ENCODE results near the gene ZNF778.
"Not testable (repeated sequence)": the region's sequence is repeated elsewhere in the genome, so short reads cannot be mapped to it uniquely, and the experiment has no call there.

ZNF778 gene

GRCh38 chr16:89257757-89258465 is 40.4 kb downstream of the ZNF778 start:
- no peaks in the 10 kb centered on the region; the same call in 1 of the 2 replicates for H3K9me3 ChIP-seq (ENCODE audit: insufficient read depth, low read depth, low read length)
- no peaks in the 10 kb centered on the region for H3K4me1 ChIP-seq (ENCODE audit: insufficient read depth, low read length)
- H3K4me3 ChIP-seq (ENCODE audit: low read length), result no peak overlapping the region
- no peaks in the 10 kb centered on the region for H3K36me3 ChIP-seq (ENCODE audit: insufficient read depth, low read depth, low read length)
- no peak overlapping the region for H3K9ac ChIP-seq (ENCODE audit: low read depth, low read length)
- H3K27me3 ChIP-seq (ENCODE audit: insufficient read depth, low read length), result peaks cover 20% of the 10 kb centered on the region; the same call in 1 of the 2 replicates
- no peak overlapping the region for H3K27ac ChIP-seq (ENCODE audit: low read length)

GRCh38 chr16:89259901-89260300 is 42.4 kb downstream of the ZNF778 start:
- H3K4me1 ChIP-seq (ENCODE audit: insufficient read depth, low read length); H3K9ac ChIP-seq (ENCODE audit: low read depth, low read length): not testable (repeated sequence)

GRCh38 chr16:89261691-89262563 is 44.4 kb downstream of the ZNF778 start:
- H3K4me1 ChIP-seq (ENCODE audit: insufficient read depth, low read length), result no peaks in the 10 kb centered on the region
- H3K4me3 ChIP-seq (ENCODE audit: low read length), result no peak overlapping the region
- H3K27ac ChIP-seq (ENCODE audit: low read length), result no peak overlapping the region
- H3K36me3 ChIP-seq (ENCODE audit: insufficient read depth, low read depth, low read length), result peaks cover 6% of the 10 kb centered on the region; the same call in 1 of the 2 replicates
- no peak overlapping the region for H3K9ac ChIP-seq (ENCODE audit: low read depth, low read length)
- H3K27me3 ChIP-seq (ENCODE audit: insufficient read depth, low read length), result peaks cover 14% of the 10 kb centered on the region; the same call in 1 of the 2 replicates
- no peaks in the 10 kb centered on the region; the same call in 1 of the 2 replicates for H3K9me3 ChIP-seq (ENCODE audit: insufficient read depth, low read depth, low read length)

More at GRCh38 chr16:89259901-89260300, 42.4 kb downstream of the ZNF778 start:
- H3K27me3 ChIP-seq (ENCODE audit: insufficient read depth, low read length), result peaks cover 20% of the 10 kb centered on the region; the same call in 1 of the 2 replicates
- H3K4me3 ChIP-seq (ENCODE audit: low read length); H3K36me3 ChIP-seq (ENCODE audit: insufficient read depth, low read depth, low read length); H3K9me3 ChIP-seq (ENCODE audit: insufficient read depth, low read depth, low read length); H3K27ac ChIP-seq (ENCODE audit: low read length): not testable (repeated sequence)

GRCh38 chr16:89264800-89265550 is 47.5 kb downstream of the ZNF778 start:
- Histone ChIP-seq H3K4me3 (ENCODE audit: low read length) (no peak overlapping the region), H3K9me3 (ENCODE audit: insufficient read depth, low read depth, low read length) (no peaks in the 10 kb centered on the region; the same call in 1 of the 2 replicates), H3K27me3 (ENCODE audit: insufficient read depth, low read length) (no peaks in the 10 kb centered on the region), H3K27ac (ENCODE audit: low read length) (no peak overlapping the region), H3K4me1 (ENCODE audit: insufficient read depth, low read length) (no peaks in the 10 kb centered on the region), H3K36me3 (ENCODE audit: insufficient read depth, low read depth, low read length) (peaks cover 25% of the 10 kb centered on the region), H3K9ac (ENCODE audit: low read depth, low read length) (no peak overlapping the region)

- H3K27ac ChIP-seq (ENCODE audit: low read length), result no peak overlapping the region
- H3K9me3 ChIP-seq (ENCODE audit: insufficient read depth, low read depth, low read length), result no peaks in the 10 kb centered on the region; the same call in 1 of the 2 replicates
- no peak overlapping the region for H3K9ac ChIP-seq (ENCODE audit: low read depth, low read length)
- peaks cover 32% of the 10 kb centered on the region for H3K36me3 ChIP-seq (ENCODE audit: insufficient read depth, low read depth, low read length)
- no peaks in the 10 kb centered on the region for H3K27me3 ChIP-seq (ENCODE audit: insufficient read depth, low read length)
- H3K4me1 ChIP-seq (ENCODE audit: insufficient read depth, low read length), result no peaks in the 10 kb centered on the region
- no peak overlapping the region for H3K4me3 ChIP-seq (ENCODE audit: low read length)
These were observed 48.1 kb downstream of the ZNF778 start for GRCh38 chr16:89265647-89266046.

DNA sequence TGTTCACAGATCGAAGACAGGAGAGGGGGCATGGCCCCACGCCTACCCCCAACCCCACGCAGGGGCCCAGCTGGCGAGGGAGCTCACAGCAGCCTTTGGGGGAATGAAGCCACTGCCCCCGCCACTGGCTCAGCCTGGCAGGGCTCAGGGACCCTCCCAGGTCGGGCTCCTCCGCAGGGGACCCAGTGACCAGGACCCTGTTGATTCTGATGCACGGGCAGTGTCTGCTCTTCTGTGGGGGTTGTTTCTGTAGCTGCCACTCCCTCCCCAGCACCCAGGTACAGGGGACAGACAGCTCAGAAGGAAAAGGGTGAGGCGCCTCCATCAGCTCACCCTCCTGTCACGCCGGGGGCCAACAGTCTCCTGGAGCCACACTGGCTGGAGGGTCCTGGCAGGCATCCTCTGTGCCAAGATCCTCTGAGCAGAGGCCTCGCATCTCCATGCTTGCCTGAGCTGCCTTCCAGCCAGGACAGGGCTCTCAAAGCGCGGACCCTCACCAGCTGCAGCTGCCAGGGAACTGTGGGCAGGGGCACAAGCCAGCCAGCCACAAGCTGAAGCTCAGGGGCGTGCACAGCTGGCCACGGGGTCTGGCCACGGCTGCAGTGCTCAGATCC is 49.1 kb downstream of the ZNF778 start:
- peaks cover 42% of the 10 kb centered on the region for H3K36me3 ChIP-seq (ENCODE audit: insufficient read depth, low read depth, low read length)
- H3K9ac ChIP-seq (ENCODE audit: low read depth, low read length), result no peak overlapping the region
- no peaks in the 10 kb centered on the region for H3K4me1 ChIP-seq (ENCODE audit: insufficient read depth, low read length)
- no peak overlapping the region for H3K4me3 ChIP-seq (ENCODE audit: low read length)
- no peaks in the 10 kb centered on the region for H3K27me3 ChIP-seq (ENCODE audit: insufficient read depth, low read length)
- no peaks in the 10 kb centered on the region; the same call in 1 of the 2 replicates for H3K9me3 ChIP-seq (ENCODE audit: insufficient read depth, low read depth, low read length)
- H3K27ac ChIP-seq (ENCODE audit: low read length), result no peak overlapping the region

GRCh38 chr16:89267746-89268145 is 50.2 kb downstream of the ZNF778 start:
- peaks cover 52% of the 10 kb centered on the region for H3K36me3 ChIP-seq (ENCODE audit: insufficient read depth, low read depth, low read length)
- not testable (repeated sequence) for H3K9ac ChIP-seq (ENCODE audit: low read depth, low read length); H3K4me1 ChIP-seq (ENCODE audit: insufficient read depth, low read length); H3K9me3 ChIP-seq (ENCODE audit: insufficient read depth, low read depth, low read length); H3K4me3 ChIP-seq (ENCODE audit: low read length); H3K27me3 ChIP-seq (ENCODE audit: insufficient read depth, low read length); H3K27ac ChIP-seq (ENCODE audit: low read length)

DNA sequence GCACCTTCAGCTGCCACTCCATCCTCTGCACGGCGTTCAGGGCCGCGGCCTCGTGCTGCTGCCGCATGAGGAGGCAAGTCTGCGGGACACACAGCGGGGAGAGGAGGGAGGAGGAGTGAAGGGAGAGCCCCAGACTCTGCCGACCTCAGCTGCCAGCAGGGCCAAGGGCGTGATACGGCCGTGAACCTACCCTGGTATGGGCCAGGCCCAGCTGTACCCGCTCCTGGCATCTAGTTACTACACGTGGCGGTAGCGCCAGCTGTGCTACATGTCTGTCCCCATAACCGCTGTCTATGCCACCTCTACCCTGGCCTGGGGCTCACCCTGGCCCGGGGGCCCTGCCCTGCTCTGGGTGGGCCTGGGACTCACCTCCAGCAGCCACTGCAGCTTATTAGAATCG is 51.1 kb downstream of the ZNF778 start:
- no peaks in the 10 kb centered on the region for H3K27me3 ChIP-seq (ENCODE audit: insufficient read depth, low read length)
- peaks cover 61% of the 10 kb centered on the region for H3K36me3 ChIP-seq (ENCODE audit: insufficient read depth, low read depth, low read length)

DNA sequence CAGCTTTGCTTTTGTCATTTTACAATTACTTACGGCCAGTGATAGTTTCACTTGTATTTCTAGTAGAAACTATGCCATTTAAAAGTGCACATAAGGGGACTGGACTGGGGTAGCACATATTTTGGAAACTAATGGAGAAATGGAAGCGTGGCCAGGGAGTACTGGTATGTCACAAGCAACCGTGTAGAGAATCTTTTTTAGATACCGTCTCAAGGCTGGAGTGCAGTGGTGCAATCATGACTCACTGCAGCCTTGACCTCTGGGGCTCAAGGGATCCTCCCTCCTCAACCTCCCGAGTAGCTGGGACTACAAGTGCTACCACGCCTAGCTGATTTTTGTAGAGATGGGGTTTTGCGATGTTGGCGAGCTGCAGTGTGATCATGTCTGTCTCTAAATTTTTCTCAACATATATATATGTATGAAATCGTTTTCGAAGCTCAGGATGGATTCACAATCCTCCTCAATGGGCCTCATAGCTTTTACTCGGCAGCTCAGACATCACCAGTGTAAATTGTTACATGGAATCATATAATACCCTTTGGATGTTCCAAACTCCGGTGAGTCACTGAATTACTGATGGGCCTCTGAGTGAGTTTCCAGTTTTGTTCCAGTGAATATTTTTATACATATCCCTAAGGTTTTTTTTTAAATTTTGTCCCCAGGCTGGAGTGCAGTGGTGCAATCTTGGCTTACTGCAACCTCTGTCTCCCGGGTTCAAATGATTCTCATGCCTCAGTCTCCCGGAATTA is 51.7 kb downstream of the ZNF778 start:
- Histone ChIP-seq H3K27ac (ENCODE audit: low read length) (no peak overlapping the region), H3K9me3 (ENCODE audit: insufficient read depth, low read depth, low read length) (no peaks in the 10 kb centered on the region), H3K4me1 (ENCODE audit: insufficient read depth, low read length) (no peaks in the 10 kb centered on the region), H3K9ac (ENCODE audit: low read depth, low read length) (no peak overlapping the region), H3K27me3 (ENCODE audit: insufficient read depth, low read length) (no peaks in the 10 kb centered on the region), H3K4me3 (ENCODE audit: low read length) (no peak overlapping the region), H3K36me3 (ENCODE audit: insufficient read depth, low read depth, low read length) (peaks cover 67% of the 10 kb centered on the region)

More for the DNA sequence above, 51.1 kb downstream of the ZNF778 start:
- Histone ChIP-seq H3K9me3 (ENCODE audit: insufficient read depth, low read depth, low read length) (no peaks in the 10 kb centered on the region), H3K4me1 (ENCODE audit: insufficient read depth, low read length) (no peaks in the 10 kb centered on the region), H3K4me3 (ENCODE audit: low read length) (no peak overlapping the region), H3K9ac (ENCODE audit: low read depth, low read length) (no peak overlapping the region), H3K27ac (ENCODE audit: low read length) (no peak overlapping the region)

GRCh38 chr16:89269805-89270665 is 52.5 kb downstream of the ZNF778 start:
- Histone ChIP-seq H3K9ac (ENCODE audit: low read depth, low read length) (no peak overlapping the region), H3K9me3 (ENCODE audit: insufficient read depth, low read depth, low read length) (no peaks in the 10 kb centered on the region), H3K4me1 (ENCODE audit: insufficient read depth, low read length) (no peaks in the 10 kb centered on the region), H3K4me3 (ENCODE audit: low read length) (no peak overlapping the region), H3K27me3 (ENCODE audit: insufficient read depth, low read length) (no peaks in the 10 kb centered on the region), H3K36me3 (ENCODE audit: insufficient read depth, low read depth, low read length) (peaks cover 72% of the 10 kb centered on the region), H3K27ac (ENCODE audit: low read length) (no peak overlapping the region)
